ENCODE measurements around the gene RALGDS. TPM values are rescaled to one million over a fixed set of nuclear protein-coding genes. Genes with fewer than 3 reads are reported as not detected.

Gene RALGDS
- total RNA-seq, 4 donors from 2014 or later: 26.0 to 95.1 (median 38.9) TPM

DNA sequence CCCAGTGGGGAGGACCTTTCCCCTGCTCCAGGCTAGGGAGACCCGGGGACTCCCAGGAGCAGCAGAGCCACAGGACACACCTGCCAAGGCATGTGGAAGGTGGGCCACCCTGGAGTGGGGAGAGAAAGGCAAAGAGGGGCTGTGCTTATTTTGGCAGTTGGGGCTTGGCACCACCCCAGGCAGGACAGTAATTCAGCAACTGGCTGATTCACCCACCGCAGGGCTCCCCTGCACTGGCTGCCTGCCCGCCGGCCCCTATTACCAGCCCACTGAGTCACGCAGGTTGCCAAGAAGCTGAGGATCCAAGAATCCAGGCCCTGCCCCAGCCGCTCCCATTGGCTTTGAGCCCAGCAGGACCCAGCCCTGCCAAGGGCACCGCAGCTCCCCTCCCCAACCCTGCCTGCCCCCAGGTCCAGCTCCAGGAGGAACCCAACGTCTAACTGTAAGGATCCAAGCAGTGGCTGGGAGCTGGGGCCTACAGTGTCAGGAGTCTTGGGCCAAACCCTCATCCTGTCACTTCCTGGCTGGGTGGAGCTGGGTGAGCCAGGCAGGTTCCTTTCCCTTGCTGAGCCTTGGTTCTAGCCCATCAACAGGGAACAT is 14.2 kb upstream of the RALGDS start:
- TF ChIP-seq, protein P1, sequence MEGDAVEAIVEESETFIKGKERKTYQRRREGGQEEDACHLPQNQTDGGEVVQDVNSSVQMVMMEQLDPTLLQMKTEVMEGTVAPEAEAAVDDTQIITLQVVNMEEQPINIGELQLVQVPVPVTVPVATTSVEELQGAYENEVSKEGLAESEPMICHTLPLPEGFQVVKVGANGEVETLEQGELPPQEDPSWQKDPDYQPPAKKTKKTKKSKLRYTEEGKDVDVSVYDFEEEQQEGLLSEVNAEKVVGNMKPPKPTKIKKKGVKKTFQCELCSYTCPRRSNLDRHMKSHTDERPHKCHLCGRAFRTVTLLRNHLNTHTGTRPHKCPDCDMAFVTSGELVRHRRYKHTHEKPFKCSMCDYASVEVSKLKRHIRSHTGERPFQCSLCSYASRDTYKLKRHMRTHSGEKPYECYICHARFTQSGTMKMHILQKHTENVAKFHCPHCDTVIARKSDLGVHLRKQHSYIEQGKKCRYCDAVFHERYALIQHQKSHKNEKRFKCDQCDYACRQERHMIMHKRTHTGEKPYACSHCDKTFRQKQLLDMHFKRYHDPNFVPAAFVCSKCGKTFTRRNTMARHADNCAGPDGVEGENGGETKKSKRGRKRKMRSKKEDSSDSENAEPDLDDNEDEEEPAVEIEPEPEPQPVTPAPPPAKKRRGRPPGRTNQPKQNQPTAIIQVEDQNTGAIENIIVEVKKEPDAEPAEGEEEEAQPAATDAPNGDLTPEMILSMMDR (IDR thresholded peaks at IDR 0.05; ENCODE audit: low read depth): no peak

DNA sequence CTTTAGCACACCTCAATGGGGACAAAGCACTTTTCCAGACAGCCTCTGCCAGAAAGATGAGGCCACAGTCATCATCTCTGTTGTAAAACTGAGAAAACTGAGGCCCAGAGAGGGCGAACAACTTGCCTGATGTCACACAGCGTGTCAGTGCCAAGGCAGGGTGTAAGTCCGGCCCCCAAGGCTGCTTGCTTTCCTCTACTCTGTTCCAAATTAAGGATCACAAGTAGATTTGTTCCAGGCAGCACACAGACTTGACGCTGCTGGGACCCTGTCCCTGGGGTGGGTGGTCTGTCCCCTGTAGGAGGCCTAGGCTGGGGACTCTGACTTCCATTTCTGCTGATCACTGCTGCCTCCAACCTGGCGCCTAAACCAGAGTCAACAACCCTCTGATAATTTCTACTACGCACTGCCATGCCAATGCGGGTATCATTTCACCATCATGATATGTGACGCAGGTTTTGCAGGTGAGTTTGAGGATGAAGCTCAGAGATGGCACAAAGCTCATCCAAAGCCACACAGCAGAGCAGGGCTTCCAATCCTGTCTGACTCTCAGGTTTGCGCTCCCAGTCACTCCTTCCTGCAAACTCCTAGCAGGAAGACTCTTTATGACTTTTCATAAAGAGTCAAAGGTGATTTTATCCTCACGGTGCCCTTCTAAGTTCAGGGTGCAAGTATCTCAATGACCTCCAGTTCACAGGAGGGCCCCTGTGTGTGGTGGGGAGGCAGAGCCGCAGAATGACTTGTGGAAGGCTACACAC is 13.5 kb upstream of the RALGDS start:
- TF ChIP-seq, protein P1 (IDR thresholded peaks at IDR 0.05; ENCODE audit: low read depth): no peak

DNA sequence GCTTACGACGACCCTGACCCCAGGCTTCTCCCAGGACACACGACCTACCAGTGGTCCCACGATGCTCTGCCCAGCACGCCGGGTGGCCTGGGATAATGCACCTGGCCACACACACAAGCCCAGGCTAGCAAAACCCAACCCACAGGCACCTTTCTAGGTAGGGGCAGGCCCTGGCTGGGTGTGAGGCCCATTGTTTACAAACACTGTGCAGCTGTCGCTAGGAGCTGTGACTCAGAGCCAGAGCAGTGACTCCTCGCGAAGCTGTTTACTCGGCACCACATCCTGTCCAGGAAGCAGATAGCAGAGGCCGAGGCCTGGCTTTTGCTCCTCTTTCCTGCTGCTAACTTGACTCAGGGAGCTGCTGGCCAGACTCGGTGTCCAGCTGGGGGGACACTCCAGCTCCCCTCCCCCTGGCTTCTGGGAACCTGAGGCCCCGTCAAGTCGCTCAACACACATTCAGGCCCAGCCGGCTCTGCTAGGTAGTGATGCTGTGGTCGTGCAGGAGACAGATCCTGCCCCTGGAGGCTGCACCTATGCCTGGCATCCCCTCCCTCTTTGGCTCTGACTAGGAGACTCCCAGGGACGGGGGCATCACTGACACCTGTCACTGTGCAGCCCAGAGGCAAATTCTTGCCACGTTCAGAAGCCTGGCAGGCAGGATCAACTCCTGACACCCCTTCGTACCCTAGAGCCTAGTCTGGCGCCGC is 12.8 kb upstream of the RALGDS start:
- TF ChIP-seq, protein P1 (IDR thresholded peaks at IDR 0.05; ENCODE audit: low read depth): no peak

GRCh38 chr9:133132174-133132573 is 11.1 kb upstream of the RALGDS start:
- TF ChIP-seq, protein P1 (IDR thresholded peaks at IDR 0.05; ENCODE audit: low read depth): no peak

GRCh38 chr9:133131506-133131905 is 10.5 kb upstream of the RALGDS start:
- TF ChIP-seq, protein P1 (IDR thresholded peaks at IDR 0.05; ENCODE audit: low read depth): no peak

- TF ChIP-seq, protein P1 (IDR thresholded peaks at IDR 0.05; ENCODE audit: low read depth): no peak
Measured at GRCh38 chr9:133130685-133131244, 9.7 kb upstream of the RALGDS start.

Measured in subcutaneous adipose tissue (tissue), 4 donors.